GM12874 (cell line): ENCODE results near the gene GNAO1.

Experiments
- CTCF ChIP-seq: IDR thresholded peaks from 2 replicates; pipeline ENCODE4 v1.5.1; 2011; ENCODE audit warnings: low read depth, mild to moderate bottlenecking, control low read depth, low read length, moderate library complexity; ENCODE audit not compliant: insufficient read depth

Gene GNAO1

GRCh38 chr16:56289416-56289815, 98.1 kb downstream of the GNAO1 start:
- TF ChIP-seq CTCF, result no peak

- TF ChIP-seq CTCF, result no peak
Observed at GRCh38 chr16:56289862-56290261, 98.6 kb downstream of the GNAO1 start.

GRCh38 chr16:56294014-56294413, 102.7 kb downstream of the GNAO1 start:
- no peak for TF ChIP-seq CTCF

GRCh38 chr16:56294579-56294978, 103.3 kb downstream of the GNAO1 start:
- TF ChIP-seq CTCF, result no peak

GRCh38 chr16:56295059-56295665, 103.9 kb downstream of the GNAO1 start:
- TF ChIP-seq CTCF, result no peak

GRCh38 chr16:56295739-56296527, 104.6 kb downstream of the GNAO1 start:
- TF ChIP-seq CTCF, result no peak

- no peak for TF ChIP-seq CTCF
Observed at GRCh38 chr16:56297684-56298083, 106.4 kb downstream of the GNAO1 start.
